Upper lobe of left lung (tissue), 6 donors: ENCODE data around the gene NET1. TPM values are rescaled to one million over a fixed set of nuclear protein-coding genes. Genes with fewer than 3 reads are reported as not detected.
A peak's percentile ranks its signal among the peaks of the same experiment; 100 is the strongest.

Experiments used
- ATAC-seq, 2 donors: fragments of 200-7000 bp; cut with Tn5 transposase; one replicate each; pipeline ENCODE4 v1.9.1; 2022; ENCODE audit warnings: mild to moderate bottlenecking in 2 of 2, moderate library complexity in 2 of 2; ENCODE audit not compliant: low FRiP score in 2 of 2
- DNase-seq, 2 donors: peaks; one replicate each; pipeline ENCODE4 v3.0.0-alpha.2; 2019 to 2020
- H3K27ac ChIP-seq, 4 donors: fragments of 200-600 bp; sonication (generic); one replicate each; pipeline ENCODE4 v1.5.1; 2016 to 2019
- H3K27me3 ChIP-seq, 4 donors: fragments of 200-600 bp; sonication (generic); one replicate each; pipeline ENCODE4 v1.5.1; 2017 to 2019
- H3K36me3 ChIP-seq, 4 donors: fragments of 200-600 bp; sonication (generic); one replicate each; pipeline ENCODE4 v1.5.1; 2016 to 2019
- H3K4me1 ChIP-seq, 4 donors: fragments of 200-600 bp; sonication (generic); one replicate each; pipeline ENCODE4 v1.5.1; 2018 to 2019
- H3K4me3 ChIP-seq, 4 donors: fragments of 200-600 bp; sonication (generic); one replicate each; pipeline ENCODE4 v1.5.1; 2017 to 2019; ENCODE audit warnings: mild to moderate bottlenecking in 2 of 4, moderate library complexity in 1 of 4
- H3K9me3 ChIP-seq, 4 donors: fragments of 200-600 bp; sonication (generic); one replicate each; pipeline ENCODE4 v1.5.1; 2018 to 2019
- EP300 ChIP-seq, 4 donors: sonication (generic); formaldehyde crosslinking; IDR thresholded peaks; one replicate each; pipeline ENCODE4 v1.5.1; 2017; ENCODE audit warnings: antibody characterized with exemption in 4 of 4, control low read depth in 2 of 4
- POLR2A ChIP-seq, 4 donors: fragments of 450-650 bp; IDR thresholded peaks; one replicate each; pipeline ENCODE4 v1.5.1; 2016 to 2017; ENCODE audit warnings: antibody characterized with exemption in 4 of 4, mild to moderate bottlenecking in 2 of 4
- POLR2AphosphoS5 ChIP-seq, 2 donors: sonication (generic); formaldehyde crosslinking; IDR thresholded peaks; one replicate each; pipeline ENCODE4 v1.5.1; 2017; ENCODE audit warnings: antibody characterized with exemption in 2 of 2
- WGBS, 2 donors: methylation state at CpG; one replicate each; pipeline ENCODE4 v1.1.5; 2017 to 2018; 5-methylcytosine and 5-hydroxymethylcytosine counted together
- total RNA-seq, 6 donors: library from RNA; depleted of rRNA in 4 of 6; stranded (reverse); fragments of >200 nt in 4 of 6; gene quantifications; one replicate each; pipeline versions ENCODE4 v1.1.0 to v1.2.1, GENCODE V29; 2016 to 2021
- TF ChIP-seq, protein P1 (sequence below), 6 experiments: fragments of 450-650 bp in 4 of 6; fragments of 200-600 bp in 2 of 6; sonication (generic) in 2 of 6; IDR thresholded peaks; one replicate each; pipeline ENCODE4 v1.5.1; 2016 to 2019; ENCODE audit warnings: antibody characterized with exemption in 6 of 6
- donor health status: DM: no; HTN: no; CAD: no; lungs with moderate emphysema.
- donor health status: DM: no; HTN: yes; CAD: no; lungs with severe emphysema.

NET1 gene
- total RNA-seq, 6 donors from 2014 or later, result 24.1 to 85.0 (median 47.2) TPM

DNA sequence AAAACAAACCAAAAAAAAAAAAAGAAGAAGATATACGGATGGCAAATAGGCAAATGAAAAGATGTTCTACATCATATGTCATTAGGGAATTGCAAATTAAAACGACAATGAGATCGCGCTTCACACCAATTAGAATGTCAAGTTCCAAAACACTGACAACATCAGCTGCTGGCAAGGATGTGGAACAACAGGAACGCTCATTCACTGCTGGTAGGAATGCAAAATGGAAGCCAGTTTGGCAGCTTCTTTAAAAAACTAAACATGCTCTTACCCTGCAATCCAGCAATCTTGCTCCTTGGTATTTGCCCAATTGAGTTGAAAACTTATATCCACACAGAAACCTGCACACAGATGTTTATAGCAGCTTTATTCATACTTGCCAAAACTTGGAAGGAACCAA lies 52.2 kb downstream of the NET1 start:
- DNase-seq (no peak), ATAC-seq (no peak)
- 49 to 56% methylated on average over 5 of the region's 5 CpGs for WGBS, 2 donors
- Histone ChIP-seq H3K9me3 (no peaks in the 10 kb centered on the region), H3K4me1 (peaks cover 0 to 19% (median 8%) of the 10 kb centered on the region in 4 donors), H3K27me3 (no peaks in the 10 kb centered on the region), H3K36me3 (no peaks in the 10 kb centered on the region), H3K27ac (no peak overlapping the region), H3K4me3 (no peak overlapping the region)
- no peak for TF ChIP-seq EP300 (IDR thresholded peaks at IDR 0.05)
- TF ChIP-seq POLR2AphosphoS5 (IDR thresholded peaks at IDR 0.05), result no peak
- no peak for TF ChIP-seq POLR2A (IDR thresholded peaks at IDR 0.05)

DNA sequence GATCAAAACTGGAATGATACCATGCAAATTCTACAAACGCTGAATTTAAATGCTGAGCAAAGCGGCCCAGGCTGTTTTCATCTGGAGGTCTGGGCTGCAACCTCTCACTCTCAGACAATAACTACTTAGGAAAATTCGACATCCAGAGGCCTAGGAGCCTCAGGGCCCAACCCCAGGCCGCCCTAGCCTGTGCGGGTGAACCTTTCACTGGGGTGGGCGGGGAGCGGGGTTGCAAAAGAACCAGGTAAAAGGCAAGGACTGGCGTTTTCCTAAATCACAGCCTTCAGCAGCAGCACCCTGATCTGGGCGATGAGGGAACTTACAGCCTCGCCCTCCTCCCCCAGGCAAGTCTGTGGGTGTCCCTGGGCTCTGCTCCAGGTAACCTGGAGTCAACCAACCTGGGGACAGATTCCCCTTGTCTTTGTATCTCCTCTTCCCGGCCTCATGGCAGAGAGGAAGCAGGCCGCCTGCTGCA lies 53.7 kb downstream of the NET1 start:
- Histone ChIP-seq H3K9me3 (no peaks in the 10 kb centered on the region), H3K36me3 (no peaks in the 10 kb centered on the region), H3K4me3 (no peak overlapping the region), H3K27me3 (no peaks in the 10 kb centered on the region), H3K4me1 (peaks cover 0 to 19% (median 8%) of the 10 kb centered on the region in 4 donors), H3K27ac (peak overlapping the region; percentile 67 to 75 (median 72))
- no peak for DNase-seq
- ATAC-seq, result peak in 1 of 2 donors; percentile 1
- WGBS, 2 donors, result 68 to 69% methylated on average over 4 to 12 of the region's 12 CpGs
- TF ChIP-seq, protein P1, sequence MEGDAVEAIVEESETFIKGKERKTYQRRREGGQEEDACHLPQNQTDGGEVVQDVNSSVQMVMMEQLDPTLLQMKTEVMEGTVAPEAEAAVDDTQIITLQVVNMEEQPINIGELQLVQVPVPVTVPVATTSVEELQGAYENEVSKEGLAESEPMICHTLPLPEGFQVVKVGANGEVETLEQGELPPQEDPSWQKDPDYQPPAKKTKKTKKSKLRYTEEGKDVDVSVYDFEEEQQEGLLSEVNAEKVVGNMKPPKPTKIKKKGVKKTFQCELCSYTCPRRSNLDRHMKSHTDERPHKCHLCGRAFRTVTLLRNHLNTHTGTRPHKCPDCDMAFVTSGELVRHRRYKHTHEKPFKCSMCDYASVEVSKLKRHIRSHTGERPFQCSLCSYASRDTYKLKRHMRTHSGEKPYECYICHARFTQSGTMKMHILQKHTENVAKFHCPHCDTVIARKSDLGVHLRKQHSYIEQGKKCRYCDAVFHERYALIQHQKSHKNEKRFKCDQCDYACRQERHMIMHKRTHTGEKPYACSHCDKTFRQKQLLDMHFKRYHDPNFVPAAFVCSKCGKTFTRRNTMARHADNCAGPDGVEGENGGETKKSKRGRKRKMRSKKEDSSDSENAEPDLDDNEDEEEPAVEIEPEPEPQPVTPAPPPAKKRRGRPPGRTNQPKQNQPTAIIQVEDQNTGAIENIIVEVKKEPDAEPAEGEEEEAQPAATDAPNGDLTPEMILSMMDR (IDR thresholded peaks at IDR 0.05), result no peak
- no peak for TF ChIP-seq EP300 (IDR thresholded peaks at IDR 0.05)
- no peak for TF ChIP-seq POLR2A (IDR thresholded peaks at IDR 0.05)
- TF ChIP-seq POLR2AphosphoS5 (IDR thresholded peaks at IDR 0.05), result no peak

DNA sequence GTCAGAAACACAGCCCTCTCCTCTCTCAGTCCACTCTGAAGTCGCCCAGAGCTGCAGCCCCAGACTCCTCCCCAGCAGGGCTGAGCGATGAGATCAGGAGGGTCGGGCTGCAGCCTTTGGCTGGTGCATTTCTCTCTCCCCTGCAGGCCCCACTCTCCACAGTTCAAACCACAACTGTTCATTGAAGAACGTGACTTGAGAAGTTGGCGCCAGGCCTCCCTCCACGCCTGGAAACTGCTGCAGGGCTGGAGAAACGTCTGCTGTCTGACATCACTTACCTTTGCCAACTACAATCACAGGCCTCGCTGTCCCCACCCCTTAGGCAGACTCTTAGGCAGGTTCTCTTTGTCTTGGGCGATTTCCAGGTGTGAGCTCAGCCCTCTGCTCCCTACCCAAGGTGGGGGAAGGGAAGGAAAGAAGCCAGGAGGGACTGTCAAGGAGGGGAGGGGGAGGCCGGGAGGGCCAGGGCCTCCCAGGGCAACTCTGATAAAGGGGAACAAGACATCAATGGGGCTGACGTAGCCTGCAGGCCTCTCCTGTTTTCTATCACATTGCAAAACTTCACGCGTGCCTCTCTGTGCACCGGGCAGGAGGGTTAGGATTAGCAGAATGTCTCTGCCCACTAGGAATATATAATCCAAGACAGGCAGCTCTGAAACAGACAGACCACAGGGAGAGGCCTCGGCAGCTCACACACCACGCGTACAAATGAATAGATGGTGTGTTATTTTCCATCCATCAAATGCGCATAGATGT lies 54.3 kb downstream of the NET1 start:
- DNase-seq (peak in 1 of 2 donors; percentile 83), ATAC-seq (peak; percentile 83 to 87)
- TF ChIP-seq POLR2A (IDR thresholded peaks at IDR 0.05) (peak in 1 of 4 donors; percentile 49), POLR2AphosphoS5 (IDR thresholded peaks at IDR 0.05) (peak in 1 of 2 donors; percentile 15), EP300 (IDR thresholded peaks at IDR 0.05) (no peak)
- WGBS, 2 donors, result 55 to 61% methylated on average over 13 to 18 of the region's 18 CpGs
- Histone ChIP-seq H3K9me3 (no peaks in the 10 kb centered on the region), H3K27me3 (no peaks in the 10 kb centered on the region), H3K27ac (peak overlapping the region; percentile 67 to 75 (median 72)), H3K36me3 (no peaks in the 10 kb centered on the region), H3K4me3 (no peak overlapping the region), H3K4me1 (peaks cover 0 to 19% (median 8%) of the 10 kb centered on the region in 4 donors)

- Histone ChIP-seq H3K27ac (peak overlapping the region; percentile 18 to 74 (median 61)), H3K4me3 (no peak overlapping the region), H3K27me3 (no peaks in the 10 kb centered on the region), H3K9me3 (no peaks in the 10 kb centered on the region), H3K4me1 (peaks cover 0 to 19% (median 8%) of the 10 kb centered on the region in 4 donors), H3K36me3 (no peaks in the 10 kb centered on the region)
- DNase-seq (no peak), ATAC-seq (no peak)
- WGBS, 2 donors, result 73 to 74% methylated on average over 7 to 8 of the region's 8 CpGs
- TF ChIP-seq POLR2AphosphoS5 (IDR thresholded peaks at IDR 0.05) (no peak), EP300 (IDR thresholded peaks at IDR 0.05) (no peak), POLR2A (IDR thresholded peaks at IDR 0.05) (no peak)
- TF ChIP-seq, protein P1 (IDR thresholded peaks at IDR 0.05), result no peak
These were observed 54.8 kb downstream of the NET1 start for GRCh38 chr10:5467207-5467535.

DNA sequence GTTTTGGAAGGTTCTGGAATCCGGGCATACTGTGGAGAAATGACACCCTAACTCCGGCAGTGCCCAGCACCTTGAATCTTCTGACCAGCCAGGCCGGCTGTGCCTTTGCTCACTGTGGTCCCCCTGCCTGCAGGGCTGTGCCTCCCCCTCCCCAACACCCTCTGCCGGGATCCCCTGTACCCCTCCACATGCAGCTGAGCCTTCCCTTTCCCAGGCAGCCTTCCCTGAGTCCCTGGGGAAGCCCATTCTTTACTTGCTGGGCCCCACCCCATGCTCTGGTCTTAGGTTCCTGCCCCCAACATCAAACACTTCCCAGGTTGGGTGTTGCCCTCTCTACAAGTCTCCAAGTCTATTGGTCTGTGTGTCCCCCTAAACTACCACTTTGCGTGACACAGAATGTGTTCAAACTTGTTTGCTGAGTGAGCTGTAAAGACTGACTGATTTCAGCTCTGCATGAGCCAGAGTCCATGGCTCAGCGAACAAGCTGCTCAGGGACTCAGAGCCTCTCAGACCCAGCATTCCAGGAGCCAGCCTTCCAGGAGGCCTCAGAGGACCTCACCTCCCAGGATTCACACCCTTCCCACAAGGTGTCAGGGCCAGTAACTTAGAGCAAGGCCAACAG lies 55.4 kb downstream of the NET1 start:
- Histone ChIP-seq H3K4me3 (no peak overlapping the region), H3K9me3 (no peaks in the 10 kb centered on the region), H3K27me3 (no peaks in the 10 kb centered on the region), H3K4me1 (peaks cover 0 to 19% (median 6%) of the 10 kb centered on the region in 4 donors), H3K27ac (peak overlapping the region in 3 of 4 donors; percentile 18 to 74 (median 55)), H3K36me3 (no peaks in the 10 kb centered on the region)
- peak in 1 of 2 donors; percentile 1 for ATAC-seq
- WGBS, 2 donors, result 80 to 83% methylated on average over 5 to 6 of the region's 6 CpGs
- TF ChIP-seq POLR2AphosphoS5 (IDR thresholded peaks at IDR 0.05) (no peak), EP300 (IDR thresholded peaks at IDR 0.05) (no peak), POLR2A (IDR thresholded peaks at IDR 0.05) (no peak)
- TF ChIP-seq, protein P1 (IDR thresholded peaks at IDR 0.05), result no peak
- DNase-seq, result no peak
